HFFc6 (cell line): Measurements from ENCODE around the gene MRM2. TPM values are rescaled to one million over a fixed set of nuclear protein-coding genes. Genes with fewer than 3 reads are reported as not detected.

Source experiments
- DNase-seq: peaks from one replicate; pipeline ENCODE4 v3.0.0-alpha.2; 2018
- H3K27ac Mint-ChIP-seq: 2 replicates; pipeline ENCODE4 v1.8.0; 2020; ENCODE audit warnings: mild to moderate bottlenecking, mixed read lengths
- H3K27me3 Mint-ChIP-seq: 2 replicates; pipeline ENCODE4 v1.8.0; 2021; ENCODE audit warnings: mild to moderate bottlenecking, moderate library complexity, mixed read lengths; ENCODE audit not compliant: insufficient read depth
- H3K36me3 Mint-ChIP-seq: 2 replicates; pipeline ENCODE4 v1.8.0; 2021; ENCODE audit warnings: low read depth, mixed read lengths
- H3K4me1 Mint-ChIP-seq: 2 replicates; pipeline ENCODE4 v1.8.0; 2020; ENCODE audit warnings: low read depth, mixed read lengths
- H3K4me3 Mint-ChIP-seq: 2 replicates; pipeline ENCODE4 v1.8.0; 2020; ENCODE audit warnings: mild to moderate bottlenecking, moderate library complexity, mixed read lengths
- H3K9me3 Mint-ChIP-seq: 2 replicates; pipeline ENCODE4 v1.8.0; 2020; ENCODE audit warnings: mild to moderate bottlenecking, mixed read lengths
- CTCF ChIP-seq: fragments of 200-600 bp; sonication (generic); IDR thresholded peaks from 2 replicates; pipeline ENCODE4 v1.5.0; 2021; ENCODE audit warnings: antibody characterized with exemption, mild to moderate bottlenecking
- total RNA-seq, 6 experiments: library from RNA; stranded (reverse); fragmentation: NEBNext Ultra II Directional; extraction: Animal tissue kit (Norgen Biotek cat#: 25700); gene quantifications; 2 replicates in 1 of 6; 3 replicates in 5 of 6; pipeline ENCODE4 v1.2.3, GENCODE V29; 2021

Gene MRM2
- total RNA-seq, 6 experiments from 2014 or later = 25.9 to 30.5 (median 27.5) TPM

- Mint-ChIP-seq H3K27me3 (peaks cover 2% of the 10 kb centered on the region), H3K27ac (no peak overlapping the region), H3K36me3 (peaks cover 10% of the 10 kb centered on the region; the same call in 1 of the 2 replicates), H3K4me3 (no peak overlapping the region), H3K9me3 (no peaks in the 10 kb centered on the region), H3K4me1 (no peaks in the 10 kb centered on the region)
- TF ChIP-seq CTCF = no peak
- no peak for DNase-seq
Measured at GRCh38 chr7:2222516-2222915, 19.5 kb downstream of the MRM2 start.

GRCh38 chr7:2220954-2221353 is 21.1 kb downstream of the MRM2 start:
- Mint-ChIP-seq H3K36me3 (peaks cover 13% of the 10 kb centered on the region), H3K9me3 (no peaks in the 10 kb centered on the region), H3K27me3 (peaks cover 4% of the 10 kb centered on the region), H3K4me3 (no peak overlapping the region), H3K4me1 (no peaks in the 10 kb centered on the region), H3K27ac (no peak overlapping the region)
- TF ChIP-seq CTCF = no peak
- DNase-seq = no peak

- H3K4me1 Mint-ChIP-seq = no peaks in the 10 kb centered on the region
- H3K27ac Mint-ChIP-seq = no peak overlapping the region
- no peak for TF ChIP-seq CTCF
- H3K27me3 Mint-ChIP-seq = peaks cover 4% of the 10 kb centered on the region
- no peaks in the 10 kb centered on the region for H3K9me3 Mint-ChIP-seq
- DNase-seq = no peak
- H3K4me3 Mint-ChIP-seq = no peak overlapping the region
- peaks cover 13% of the 10 kb centered on the region for H3K36me3 Mint-ChIP-seq
Measured at GRCh38 chr7:2220506-2220905, 21.5 kb downstream of the MRM2 start.

GRCh38 chr7:2220030-2220429 is 22.0 kb downstream of the MRM2 start:
- no peaks in the 10 kb centered on the region for H3K9me3 Mint-ChIP-seq
- peaks cover 13% of the 10 kb centered on the region for H3K36me3 Mint-ChIP-seq
- no peak overlapping the region for H3K4me3 Mint-ChIP-seq
- no peak for DNase-seq
- H3K27me3 Mint-ChIP-seq = peaks cover 2% of the 10 kb centered on the region
- H3K4me1 Mint-ChIP-seq = no peaks in the 10 kb centered on the region
- H3K27ac Mint-ChIP-seq = no peak overlapping the region
- TF ChIP-seq CTCF = no peak

- Mint-ChIP-seq H3K36me3 (peaks cover 13% of the 10 kb centered on the region), H3K4me1 (no peaks in the 10 kb centered on the region), H3K4me3 (no peak overlapping the region), H3K27me3 (peaks cover 2% of the 10 kb centered on the region), H3K27ac (no peak overlapping the region), H3K9me3 (no peaks in the 10 kb centered on the region)
- DNase-seq = no peak
- TF ChIP-seq CTCF = no peak
Measured at GRCh38 chr7:2219606-2220005, 22.4 kb downstream of the MRM2 start.

- Mint-ChIP-seq H3K4me3 (no peak overlapping the region), H3K9me3 (no peaks in the 10 kb centered on the region), H3K27ac (no peak overlapping the region), H3K36me3 (peaks cover 14% of the 10 kb centered on the region), H3K4me1 (no peaks in the 10 kb centered on the region), H3K27me3 (peaks cover 2% of the 10 kb centered on the region)
- TF ChIP-seq CTCF = no peak
- DNase-seq = no peak
Measured at GRCh38 chr7:2219136-2219535, 22.9 kb downstream of the MRM2 start.
